Stimulated activated CD4-positive, alpha-beta T cell treated with anti-CD3 and anti-CD28 coated beads, Interleukin-1b, Interleukin-23, amount 100 ng/mL, for 1 hour (primary cell): ENCODE measurements around the gene SPAG7.

Source experiments
- DNase-seq, 2 donors: peaks; one replicate each; pipeline ENCODE4 v3.0.0-alpha.2; 2020; ENCODE audit warnings: low read depth in 2 of 2

The SPAG7 gene

GRCh38 chr17:4974115-4974670 lies 6.6 kb upstream of the SPAG7 start:
- no peak for DNase-seq

- no peak for DNase-seq
Observed at GRCh38 chr17:4973256-4974114, 5.9 kb upstream of the SPAG7 start.

GRCh38 chr17:4972752-4973151 lies 5.1 kb upstream of the SPAG7 start:
- no peak for DNase-seq

GRCh38 chr17:4972322-4972721 lies 4.7 kb upstream of the SPAG7 start:
- no peak for DNase-seq

GRCh38 chr17:4971826-4972225 lies 4.2 kb upstream of the SPAG7 start:
- DNase-seq = no peak

- no peak for DNase-seq
Observed at GRCh38 chr17:4970273-4970672, 2.7 kb upstream of the SPAG7 start.

- DNase-seq = peak in 1 of 2 donors; percentile 10
Observed at GRCh38 chr17:4969551-4970173, 2.0 kb upstream of the SPAG7 start.

- no peak for DNase-seq
Observed at GRCh38 chr17:4969047-4969550, 1.5 kb upstream of the SPAG7 start.

GRCh38 chr17:4968486-4969046 lies 949 bp upstream of the SPAG7 start:
- DNase-seq = no peak

GRCh38 chr17:4966844-4967538 lies 626 bp downstream of the SPAG7 start:
- DNase-seq = peak; percentile 74 to 92

- no peak for DNase-seq
Observed at GRCh38 chr17:4965311-4965986, 2.2 kb downstream of the SPAG7 start.

- DNase-seq = no peak
Observed at GRCh38 chr17:4960279-4960922, 7.2 kb downstream of the SPAG7 start.

GRCh38 chr17:4959261-4959965 lies 8.2 kb downstream of the SPAG7 start:
- DNase-seq = no peak

- DNase-seq = no peak
Observed at GRCh38 chr17:4958102-4958501, 9.5 kb downstream of the SPAG7 start.

- no peak for DNase-seq
Observed at GRCh38 chr17:4956493-4957061, 11.0 kb downstream of the SPAG7 start.

GRCh38 chr17:4955091-4955490 lies 12.5 kb downstream of the SPAG7 start:
- DNase-seq = no peak

GRCh38 chr17:4953451-4953961 lies 14.1 kb downstream of the SPAG7 start:
- DNase-seq = no peak

- no peak for DNase-seq
Observed at GRCh38 chr17:4951486-4951885, 16.1 kb downstream of the SPAG7 start.

GRCh38 chr17:4950746-4951204 lies 16.8 kb downstream of the SPAG7 start, which contains the start of gene ENO3:
TSS of gene ENO3 (plus strand) at chr17:4951119. CDS start at chr17:4951830, 711 bp downstream.
- DNase-seq = no peak
